NT2/D1 (cell line): ENCODE results near the gene TAOK1.

ENCODE experiments used
- SUZ12 ChIP-seq: IDR thresholded peaks from 2 replicates; pipeline ENCODE4 v1.6.1; 2011; ENCODE audit not compliant: insufficient read length, insufficient read depth; ENCODE audit errors: extremely low read depth
- YY1 ChIP-seq: IDR thresholded peaks from 2 replicates; pipeline ENCODE4 v1.6.1; 2011; ENCODE audit not compliant: insufficient read length, insufficient read depth
- ZNF274 ChIP-seq: IDR thresholded peaks from 2 replicates; pipeline ENCODE4 v1.6.1; 2011; ENCODE audit warnings: mild to moderate bottlenecking, low read depth, low read length

DNA sequence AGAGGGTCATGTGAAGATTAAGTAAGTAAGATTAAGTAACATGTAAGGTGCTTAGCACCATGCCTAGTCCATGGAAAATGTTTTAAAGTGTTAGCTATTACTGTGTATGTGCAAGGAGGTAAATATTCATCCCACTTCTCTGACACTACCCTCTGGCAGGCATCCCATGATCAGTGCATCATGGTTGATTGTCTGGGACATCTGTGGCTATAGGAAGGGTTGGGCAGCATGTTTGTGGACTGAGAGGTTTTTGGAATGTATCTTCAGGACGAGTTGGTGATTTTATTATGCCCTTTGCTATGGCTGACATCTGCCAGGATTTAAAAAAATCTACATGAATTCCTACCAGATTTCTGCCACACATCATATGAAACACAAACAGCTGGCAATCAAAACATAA, 6.5 kb upstream of the TAOK1 start:
- no peak for TF ChIP-seq YY1
- TF ChIP-seq ZNF274, result no peak
- no peak for TF ChIP-seq SUZ12
